Neutrophil (primary cell): ENCODE data around the gene TBC1D14.
"Not testable (repeated sequence)": the region's sequence is repeated elsewhere in the genome, so short reads cannot be mapped to it uniquely, and the experiment has no call there.

Experiments
- H3K27ac ChIP-seq: fragments of 200-600 bp; sonication (generic); 2 replicates; pipeline ENCODE4 v1.5.1; 2016; ENCODE audit warnings: mild to moderate bottlenecking, moderate library complexity
- H3K27me3 ChIP-seq: fragments of 200-600 bp; sonication (generic); 2 replicates; pipeline ENCODE4 v1.6.0; 2016; ENCODE audit warnings: mild to moderate bottlenecking
- H3K36me3 ChIP-seq: fragments of 200-600 bp; sonication (generic); 2 replicates; pipeline ENCODE4 v1.5.1; 2017
- H3K4me1 ChIP-seq, 2 experiments: fragments of 200-600 bp in 1 of 2; sonication (generic) in 1 of 2; 1 replicate in 1 of 2; 2 replicates in 1 of 2; pipeline versions ENCODE4 v1.5.1 to v1.6.1; 2013 to 2016; ENCODE audit warnings: low read depth in 1 of 2, low read length in 1 of 2, mild to moderate bottlenecking in 1 of 2, moderate library complexity in 1 of 2; ENCODE audit not compliant: control insufficient read depth in 1 of 2, insufficient read depth in 1 of 2
- H3K4me3 ChIP-seq, 2 experiments: fragments of 200-600 bp in 1 of 2; sonication (generic) in 1 of 2; 1 replicate in 1 of 2; 2 replicates in 1 of 2; pipeline ENCODE4 v1.5.1; 2013 to 2016; ENCODE audit warnings: low read depth in 1 of 2, low read length in 1 of 2, mild to moderate bottlenecking in 1 of 2, moderate library complexity in 1 of 2
- H3K9me3 ChIP-seq: fragments of 200-600 bp; sonication (generic); 2 replicates; pipeline ENCODE4 v1.5.1; 2016
- TF ChIP-seq, protein P1 (sequence below): fragments of 200-600 bp; sonication (generic); IDR thresholded peaks from 2 replicates; pipeline ENCODE4 v1.5.1; 2016; ENCODE audit warnings: antibody characterized with exemption

TBC1D14 gene

DNA sequence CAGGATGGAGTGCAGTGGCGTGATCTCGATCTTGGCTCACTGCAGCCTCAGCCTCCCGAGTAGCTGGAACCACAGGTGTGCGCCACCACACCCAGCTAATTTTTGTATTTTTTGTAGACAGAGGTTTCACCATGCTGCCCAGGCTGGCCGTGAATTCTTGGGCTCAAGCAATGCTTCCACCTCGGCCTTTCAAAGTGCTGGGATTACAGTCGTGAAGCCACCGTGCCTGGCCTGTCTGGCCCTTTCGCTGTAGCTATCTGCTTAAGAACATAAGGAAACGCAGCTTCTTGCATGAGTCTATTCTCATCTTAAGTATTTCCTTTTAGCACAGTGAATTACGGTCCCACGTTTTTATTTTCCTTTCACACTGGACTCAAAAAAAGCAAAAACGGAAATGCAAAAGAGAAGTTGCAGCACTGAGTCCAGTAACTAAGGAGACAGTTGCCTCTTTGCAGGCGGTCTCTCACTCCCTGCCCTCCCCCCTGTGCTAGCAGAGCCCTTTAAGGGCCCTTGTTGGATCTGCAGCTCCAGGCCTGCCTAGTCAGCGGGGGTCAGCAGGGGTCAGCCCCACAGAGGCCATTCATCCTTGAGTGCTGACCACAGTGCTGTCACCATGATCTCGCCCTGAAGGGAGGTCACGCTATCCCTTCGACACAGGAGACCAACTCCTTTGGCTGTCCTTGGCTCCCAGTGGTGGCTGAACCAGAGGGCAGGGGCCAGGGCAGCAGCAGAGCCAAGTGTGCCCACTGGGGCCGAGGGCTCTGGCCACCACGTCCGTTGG lies 21.8 kb upstream of the TBC1D14 start:
- Histone ChIP-seq H3K27me3 (no peaks in the 10 kb centered on the region), H3K4me1 (peaks cover 55 to 70% of the 10 kb centered on the region in 2 experiments), H3K9me3 (no peaks in the 10 kb centered on the region), H3K27ac (peak overlapping the region; percentile 92), H3K4me3 (peak overlapping the region; percentile 23 to 48), H3K36me3 (peaks cover 16% of the 10 kb centered on the region)
- TF ChIP-seq, protein P1, sequence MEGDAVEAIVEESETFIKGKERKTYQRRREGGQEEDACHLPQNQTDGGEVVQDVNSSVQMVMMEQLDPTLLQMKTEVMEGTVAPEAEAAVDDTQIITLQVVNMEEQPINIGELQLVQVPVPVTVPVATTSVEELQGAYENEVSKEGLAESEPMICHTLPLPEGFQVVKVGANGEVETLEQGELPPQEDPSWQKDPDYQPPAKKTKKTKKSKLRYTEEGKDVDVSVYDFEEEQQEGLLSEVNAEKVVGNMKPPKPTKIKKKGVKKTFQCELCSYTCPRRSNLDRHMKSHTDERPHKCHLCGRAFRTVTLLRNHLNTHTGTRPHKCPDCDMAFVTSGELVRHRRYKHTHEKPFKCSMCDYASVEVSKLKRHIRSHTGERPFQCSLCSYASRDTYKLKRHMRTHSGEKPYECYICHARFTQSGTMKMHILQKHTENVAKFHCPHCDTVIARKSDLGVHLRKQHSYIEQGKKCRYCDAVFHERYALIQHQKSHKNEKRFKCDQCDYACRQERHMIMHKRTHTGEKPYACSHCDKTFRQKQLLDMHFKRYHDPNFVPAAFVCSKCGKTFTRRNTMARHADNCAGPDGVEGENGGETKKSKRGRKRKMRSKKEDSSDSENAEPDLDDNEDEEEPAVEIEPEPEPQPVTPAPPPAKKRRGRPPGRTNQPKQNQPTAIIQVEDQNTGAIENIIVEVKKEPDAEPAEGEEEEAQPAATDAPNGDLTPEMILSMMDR, result no peak

DNA sequence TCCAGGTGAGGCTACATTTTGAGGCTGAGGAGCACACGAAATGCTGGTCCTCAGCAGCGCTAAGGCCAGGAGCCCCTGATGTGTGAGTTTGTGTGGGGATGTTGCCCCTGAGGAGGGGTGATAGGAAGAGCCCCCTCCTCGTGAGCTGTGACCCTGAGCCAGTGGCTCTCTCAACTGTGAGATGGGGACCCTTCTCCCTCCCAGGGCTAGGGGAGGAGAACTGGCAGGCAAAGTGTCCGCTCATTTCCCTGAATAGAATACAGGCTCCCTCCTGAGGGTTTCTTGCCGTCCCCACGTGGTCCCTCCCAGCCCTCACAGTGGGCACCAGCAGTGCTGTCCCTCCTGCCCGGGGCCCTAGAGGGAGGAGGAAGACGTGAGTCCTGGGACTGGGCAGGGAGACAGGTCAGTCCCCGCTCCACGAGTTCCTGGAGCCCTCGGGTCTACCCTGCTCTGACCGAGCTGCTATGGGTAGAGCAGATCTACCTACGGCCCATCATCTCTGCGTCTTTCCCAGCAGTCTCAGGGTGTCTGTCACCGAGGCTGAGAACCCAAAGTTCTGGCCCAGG lies 21.0 kb upstream of the TBC1D14 start:
- Histone ChIP-seq H3K36me3 (peaks cover 8% of the 10 kb centered on the region), H3K27me3 (no peaks in the 10 kb centered on the region), H3K4me3 (peak overlapping the region; percentile 23 to 48), H3K4me1 (peaks cover 63 to 78% of the 10 kb centered on the region in 2 experiments), H3K9me3 (no peaks in the 10 kb centered on the region), H3K27ac (peak overlapping the region; percentile 92)
- TF ChIP-seq, protein P1, result no peak

DNA sequence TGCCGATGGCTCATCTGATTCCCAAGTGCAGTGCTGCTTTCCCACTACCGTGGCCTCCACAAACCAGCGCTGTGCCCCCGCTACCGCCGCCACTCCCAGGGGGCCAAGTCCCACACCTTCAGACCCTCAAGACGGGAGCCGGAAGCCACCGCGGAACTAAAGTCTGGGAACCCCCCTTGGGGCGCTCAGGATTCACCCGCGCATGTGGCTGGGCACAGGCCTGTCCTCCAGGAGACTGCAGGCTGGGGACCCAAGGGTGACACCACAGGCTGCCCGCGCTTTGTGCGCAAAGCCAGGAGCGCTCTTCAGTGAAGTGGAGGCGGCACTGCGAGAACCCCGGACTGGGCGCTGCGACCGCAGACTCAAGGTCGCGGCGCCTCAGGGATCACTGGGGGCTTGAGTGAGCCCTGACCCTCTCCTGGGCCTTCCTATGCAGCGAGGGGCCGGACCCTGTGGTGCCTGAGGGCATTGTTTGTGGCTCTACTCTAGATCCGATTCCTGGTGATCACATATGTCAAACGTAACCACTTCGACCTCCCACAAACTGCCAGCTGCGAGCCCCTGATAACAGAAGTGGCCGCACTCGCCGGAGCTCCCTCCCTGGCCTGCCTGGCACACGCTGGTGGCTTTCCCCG lies 20.4 kb upstream of the TBC1D14 start:
- Histone ChIP-seq H3K27me3 (no peaks in the 10 kb centered on the region), H3K4me3 (no peak overlapping the region), H3K27ac (peak overlapping the region; percentile 92), H3K9me3 (no peaks in the 10 kb centered on the region), H3K36me3 (peaks cover 4% of the 10 kb centered on the region), H3K4me1 (peaks cover 69 to 85% of the 10 kb centered on the region in 2 experiments)
- TF ChIP-seq, protein P1, result no peak

DNA sequence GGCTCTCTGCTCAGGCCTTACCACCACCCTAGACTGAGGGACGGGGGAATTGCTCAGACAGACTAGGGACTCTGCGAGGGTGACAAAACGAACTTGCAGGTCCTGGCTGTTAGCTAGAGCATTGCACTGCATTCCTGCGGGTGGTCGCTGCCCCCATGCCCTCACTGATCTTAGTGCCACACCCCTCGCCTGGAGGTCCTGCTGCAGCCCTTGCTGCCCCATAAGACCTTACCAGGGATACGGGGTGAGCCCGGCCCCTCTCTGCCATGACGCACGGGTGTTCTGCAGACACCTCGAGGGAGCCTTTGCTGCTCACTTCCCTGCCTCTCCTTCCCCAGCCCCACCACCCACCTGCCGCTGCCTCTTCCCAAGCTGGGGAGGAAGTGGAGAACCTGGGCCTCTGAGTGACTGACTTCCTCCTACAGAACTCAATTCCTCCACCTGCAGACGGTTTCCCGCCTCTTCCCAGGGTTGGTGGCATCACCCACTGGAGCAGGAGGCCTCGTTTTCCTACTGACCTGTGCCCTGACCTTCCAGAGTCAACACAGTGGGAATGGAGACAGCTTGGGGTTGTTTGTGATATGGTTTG lies 19.8 kb upstream of the TBC1D14 start:
- TF ChIP-seq, protein P1, result no peak
- no peaks in the 10 kb centered on the region for H3K36me3 ChIP-seq

DNA sequence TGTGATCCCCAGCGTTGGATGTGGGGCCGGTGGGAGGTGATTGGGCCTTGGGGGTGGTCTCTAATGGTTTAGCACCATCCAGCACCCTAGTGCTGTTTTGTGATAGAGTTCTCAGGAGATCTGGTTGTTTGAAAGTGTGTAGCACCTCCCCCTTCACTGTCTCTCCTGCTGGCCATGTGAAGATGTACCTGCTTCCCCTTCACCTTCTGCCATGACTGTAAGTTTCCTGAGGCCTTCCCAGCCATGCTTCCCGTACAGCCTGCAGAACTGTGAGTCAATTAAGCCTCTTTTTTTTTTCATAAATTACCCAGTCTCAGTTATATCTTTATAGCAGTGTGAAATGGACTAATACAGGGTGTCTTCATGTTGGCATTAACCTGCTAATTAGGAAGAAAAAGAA lies 19.3 kb upstream of the TBC1D14 start:
- Histone ChIP-seq H3K4me3 (no peak overlapping the region), H3K4me1 (peaks cover 69 to 84% of the 10 kb centered on the region in 2 experiments), H3K27ac (peak overlapping the region; percentile 50), H3K36me3 (no peaks in the 10 kb centered on the region), H3K9me3 (no peaks in the 10 kb centered on the region), H3K27me3 (no peaks in the 10 kb centered on the region)
- TF ChIP-seq, protein P1, result no peak

More for the DNA sequence above, 19.8 kb upstream of the TBC1D14 start:
- H3K9me3 ChIP-seq, result no peaks in the 10 kb centered on the region
- no peaks in the 10 kb centered on the region for H3K27me3 ChIP-seq
- peaks cover 69 to 85% of the 10 kb centered on the region in 2 experiments for H3K4me1 ChIP-seq
- H3K4me3 ChIP-seq, result no peak overlapping the region
- peak overlapping the region; percentile 50 for H3K27ac ChIP-seq

DNA sequence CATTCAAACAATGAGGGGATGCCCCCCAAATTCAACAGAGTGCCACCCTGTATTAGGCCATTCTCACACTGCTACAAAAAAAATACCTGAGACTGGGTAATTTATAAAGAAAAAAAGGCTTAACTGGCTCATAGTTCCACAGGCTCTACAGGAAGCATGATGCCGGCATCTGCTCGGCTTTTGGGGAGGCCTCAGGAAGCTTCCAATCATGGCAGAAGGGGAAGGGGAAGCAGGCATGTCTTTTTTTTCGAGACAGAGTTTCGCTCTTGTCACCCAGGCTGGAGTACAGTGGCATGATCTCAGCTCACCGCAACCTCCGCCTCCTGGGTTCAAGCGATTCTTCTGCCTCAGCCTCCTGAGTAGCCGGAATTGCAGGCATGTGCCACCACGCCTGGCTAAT lies 18.7 kb upstream of the TBC1D14 start:
- H3K36me3 ChIP-seq, H3K9me3 ChIP-seq, H3K27me3 ChIP-seq: not testable (repeated sequence)
- H3K4me3 ChIP-seq, result peak overlapping the region in 1 of 2 experiments; percentile 54
- H3K27ac ChIP-seq, result peak overlapping the region; percentile 82
- H3K4me1 ChIP-seq, result peaks cover 64 to 78% of the 10 kb centered on the region in 2 experiments
